Measurements from ENCODE around the gene CACNB4. TPM values are rescaled to one million over a fixed set of nuclear protein-coding genes. Genes with fewer than 3 reads are reported as not detected.

Gene CACNB4
- total RNA-seq, 1 experiment from 2014 or later: 2.0 TPM

- no peaks in the 10 kb centered on the region for H3K27me3 ChIP-seq (ENCODE audit: insufficient read depth, low read length)
- H2AFZ ChIP-seq (ENCODE audit: low read depth, low read length, poor library complexity, severe bottlenecking): no peak overlapping the region
- no TSS peak for BruUV-seq (replicated peaks)
- ChIA-PET RAD21 (ENCODE audit: low non-redundant PET in 1 of 2, low total read pairs in 2 of 2, uncharacterized antibody in 2 of 2, unreplicated experiment in 2 of 2) (no interaction called here), CTCF (interaction anchor here (1.5 kb wide), 1 partner anchor 14 kb away, joined by 3 read pairs; no protein-coding TSS in a partner anchor), POLR2A (no interaction called here)
- no peak overlapping the region for H3K4me3 ChIP-seq (replicated peaks in 1 of 2; ENCODE audit: low read depth in 1 of 2, low read length in 2 of 2)
- no peaks in the 10 kb centered on the region for H3K9me2 ChIP-seq (ENCODE audit: insufficient read depth)
- peaks cover 10 to 12% of the 10 kb centered on the region in 2 experiments for H3K4me1 ChIP-seq (ENCODE audit: control insufficient read depth in 1 of 2, insufficient read depth in 2 of 2, low read length in 2 of 2)
- DNase-seq (ENCODE audit: low read depth, low spot score): no peak
- H3K27ac ChIP-seq (ENCODE audit: low read depth, low read length): no peak overlapping the region
- no peaks in the 10 kb centered on the region for H3K36me3 ChIP-seq (ENCODE audit: control insufficient read depth in 1 of 2, insufficient read depth in 2 of 2, low read length in 2 of 2)
- TF ChIP-seq CTCF (IDR thresholded peaks at IDR 0.05 in 2 of 3, conservative IDR thresholded peaks at IDR 0.05 in 1 of 3; ENCODE audit: borderline replicate concordance in 1 of 3, insufficient read depth in 1 of 3, low read depth in 2 of 3, low read length in 2 of 3): no peak
- no peak for TF ChIP-seq EZH2 (IDR thresholded peaks at IDR 0.05)
- no peak for TF ChIP-seq POLR2AphosphoS5 (IDR thresholded peaks at IDR 0.05; ENCODE audit: low read depth, low read length)
- no peak for TF ChIP-seq ZNF274 (IDR thresholded peaks at IDR 0.05; ENCODE audit: low read depth, low read length)
- TF ChIP-seq FOSL1 (IDR thresholded peaks at IDR 0.05; ENCODE audit: low read depth): no peak
- TF ChIP-seq TCF7L2 (IDR thresholded peaks at IDR 0.05; ENCODE audit: borderline replicate concordance, extremely low read depth, insufficient read depth, insufficient read length): no peak
- TF ChIP-seq RAD21 (IDR thresholded peaks at IDR 0.05; ENCODE audit: low read depth): no peak
- no peak for TF ChIP-seq ZBTB33 (IDR thresholded peaks at IDR 0.05; ENCODE audit: extremely low read depth, insufficient replicate concordance, low read length)
- no peak for TF ChIP-seq REST (IDR thresholded peaks at IDR 0.05; ENCODE audit: low read depth)
- TF ChIP-seq SIN3A (IDR thresholded peaks at IDR 0.05; ENCODE audit: low read depth): no peak
- TF ChIP-seq JUND (IDR thresholded peaks at IDR 0.05): no peak
- TF ChIP-seq POLR2A (IDR thresholded peaks at IDR 0.05; ENCODE audit: borderline replicate concordance, extremely low read depth, insufficient read depth, insufficient read length): no peak
- no peak for TF ChIP-seq ATF3 (IDR thresholded peaks at IDR 0.05)
- no peaks in the 10 kb centered on the region for H4K20me1 ChIP-seq (ENCODE audit: insufficient read depth)
- H3K4me2 ChIP-seq (ENCODE audit: low read length): no peak overlapping the region
- no peak overlapping the region for H3K9ac ChIP-seq (ENCODE audit: low read length)
- no peaks in the 10 kb centered on the region for H3K79me2 ChIP-seq (ENCODE audit: insufficient read depth, low read length)
- H3K9me3 ChIP-seq (ENCODE audit: control insufficient read depth in 1 of 2, insufficient read depth in 1 of 2, low read depth in 1 of 2, low read length in 2 of 2): no peaks in the 10 kb centered on the region
- no peak for ATAC-seq
- intact Hi-C loops (cut with micrococcal nuclease): no loop called here
Observed at GRCh38 chr2:152050341-152050740, 48.5 kb downstream of the CACNB4 start.

Measured in HCT116 (cell line).